ENCODE measurements around the gene PNKP.

Gene PNKP

GRCh38 chr19:49876422-49877019, 9.1 kb upstream of the PNKP start:
- peak; percentile 99 for DNase-seq (ENCODE audit: low spot score)

- DNase-seq (ENCODE audit: low spot score), result peak; percentile 73
These were observed 8.6 kb upstream of the PNKP start for GRCh38 chr19:49875857-49876421.

GRCh38 chr19:49875177-49875576, 7.8 kb upstream of the PNKP start:
- DNase-seq (ENCODE audit: low spot score), result no peak

GRCh38 chr19:49874503-49875157, 7.3 kb upstream of the PNKP start:
- DNase-seq (ENCODE audit: low spot score), result no peak

DNA sequence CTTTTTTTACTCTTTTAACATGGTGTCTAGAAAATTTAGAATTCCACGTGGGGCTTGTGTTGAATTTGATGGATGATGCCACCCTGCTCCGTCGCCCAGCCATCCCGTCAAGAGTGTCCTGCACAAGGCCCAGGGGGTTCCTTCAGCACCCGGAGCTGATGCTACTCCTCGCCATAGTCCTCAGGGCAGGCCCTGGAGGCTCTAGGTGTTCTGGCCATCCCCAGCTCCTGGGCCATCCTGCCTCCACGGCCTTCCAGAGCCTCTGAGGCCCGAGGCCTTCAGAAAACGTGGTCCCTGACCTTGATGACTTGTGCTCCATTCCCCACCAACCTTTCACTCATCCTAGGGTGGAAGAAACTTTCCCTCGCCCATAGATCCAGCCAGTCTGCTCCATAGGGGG, 6.5 kb upstream of the PNKP start:
- no peak for DNase-seq (ENCODE audit: low spot score)

DNA sequence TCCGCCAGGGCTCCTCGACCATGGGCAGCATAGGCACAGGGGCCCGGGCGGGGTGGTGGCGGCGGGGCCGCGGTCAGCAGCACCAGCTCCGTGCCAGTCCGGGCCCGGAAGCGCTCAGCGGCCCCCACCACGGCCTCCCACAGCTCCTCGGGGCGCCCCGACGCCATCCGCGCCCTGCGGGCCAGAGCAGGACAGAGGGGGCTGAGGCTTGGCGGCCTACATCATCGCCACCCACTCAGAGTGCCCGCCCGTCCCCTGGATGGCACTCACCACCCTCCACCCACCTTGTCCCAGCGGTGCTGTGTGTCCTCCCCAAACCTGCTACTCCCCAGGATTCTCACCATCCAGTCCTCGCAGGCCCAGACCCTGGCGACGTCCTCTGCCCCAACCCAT, 5.7 kb upstream of the PNKP start:
- DNase-seq (ENCODE audit: low spot score), result no peak

- DNase-seq (ENCODE audit: low spot score), result no peak
These were observed 5.1 kb upstream of the PNKP start for GRCh38 chr19:49872245-49873128.

DNA sequence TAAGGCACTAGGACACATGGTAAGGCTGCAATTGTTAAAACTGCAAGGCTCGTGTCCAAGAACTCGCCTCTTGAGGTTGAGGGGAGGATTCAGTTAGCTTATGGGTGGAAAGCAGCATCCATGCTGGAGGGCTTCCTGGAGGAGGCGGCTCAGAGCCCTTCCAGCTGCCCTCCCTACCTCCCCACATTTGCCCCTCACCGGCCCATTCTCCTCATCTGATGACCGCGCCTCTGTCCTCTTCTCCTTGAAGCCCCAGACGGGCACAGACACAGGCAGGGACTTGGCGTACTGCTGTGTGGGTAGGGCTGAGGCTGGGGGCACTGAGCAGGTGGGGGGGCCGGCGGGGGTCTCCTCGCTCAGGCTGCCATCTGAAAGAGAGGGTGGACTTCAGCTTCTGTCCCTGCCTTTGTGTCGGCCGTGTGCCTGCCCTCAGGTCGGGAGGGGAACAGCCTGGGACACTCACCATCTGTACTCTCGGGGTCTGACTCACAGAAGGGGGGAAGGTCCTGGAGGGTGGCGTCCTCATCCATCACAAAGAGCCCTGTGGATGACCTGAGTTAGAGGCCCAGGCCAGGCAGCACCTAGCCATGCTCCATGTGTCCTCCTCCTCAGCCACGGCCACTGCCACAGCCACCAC, 4.1 kb upstream of the PNKP start:
- DNase-seq (ENCODE audit: low spot score), result no peak

- no peak for DNase-seq (ENCODE audit: low spot score)
These were observed 3.0 kb upstream of the PNKP start for GRCh38 chr19:49870309-49870901.

DNA sequence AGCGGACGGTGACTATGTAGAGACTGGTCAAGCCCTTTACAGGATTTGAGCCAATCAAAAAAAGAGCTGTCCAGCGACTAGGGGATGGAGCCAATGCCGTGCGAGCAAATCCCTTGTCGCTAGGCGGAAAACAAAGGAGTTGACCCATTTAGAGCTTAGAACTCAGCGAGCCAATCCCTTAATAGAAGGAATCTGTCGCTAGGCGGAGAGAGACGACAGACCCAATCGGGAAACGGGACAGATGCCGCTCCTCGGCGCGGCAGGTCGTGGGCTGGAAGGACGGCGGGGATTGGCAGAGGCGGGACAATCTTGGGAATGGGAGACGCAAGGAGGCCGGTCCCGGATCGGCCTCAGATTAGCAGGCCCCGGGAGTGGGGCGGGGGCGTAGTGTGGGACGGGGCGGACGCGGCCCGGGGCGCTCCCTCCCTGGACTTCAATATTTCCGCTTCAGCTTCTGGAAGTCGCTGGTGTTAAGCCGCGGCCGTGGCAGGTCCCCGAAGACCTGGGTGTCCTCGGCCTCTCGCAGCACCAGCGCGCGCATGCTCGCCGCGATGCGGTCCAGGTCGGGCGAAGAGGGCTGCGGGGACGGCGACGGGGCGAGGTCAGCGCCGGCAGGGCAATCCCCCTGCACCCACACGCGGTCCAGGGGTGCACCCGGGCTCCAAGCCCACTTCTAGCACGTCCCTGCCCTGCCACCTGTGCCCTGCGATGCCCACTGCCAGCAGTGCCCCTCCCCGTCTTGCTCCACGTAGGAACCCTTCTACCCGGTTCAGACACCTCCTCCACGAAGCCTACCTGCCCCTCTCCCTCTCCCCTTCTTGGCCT, 2.3 kb upstream of the PNKP start:
- peak; percentile 100 for DNase-seq (ENCODE audit: low spot score)

DNA sequence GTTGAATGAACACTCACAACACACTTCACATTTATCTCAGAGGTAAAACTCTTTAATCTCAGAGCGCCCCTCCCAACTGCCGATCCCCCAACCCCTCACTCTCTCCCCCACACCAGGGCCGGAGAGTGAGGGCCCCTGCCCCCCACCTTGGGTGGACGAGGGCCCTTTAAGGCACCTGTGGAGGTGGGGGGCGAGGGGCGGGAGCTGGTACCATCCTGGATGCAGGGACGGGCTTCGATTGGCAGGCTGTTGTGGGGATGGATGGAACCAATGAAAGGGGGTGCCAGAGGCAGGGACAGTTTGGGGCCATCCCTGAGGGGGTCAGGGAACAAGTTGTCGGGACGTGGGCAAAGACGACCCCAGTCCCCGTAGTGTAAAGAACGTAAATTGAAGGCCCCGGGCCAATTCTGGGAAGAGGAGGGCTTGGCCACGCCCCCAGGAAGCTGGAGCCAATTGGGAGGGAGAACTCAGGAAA, 1.7 kb upstream of the PNKP start:
- no peak for DNase-seq (ENCODE audit: low spot score)

- no peak for DNase-seq (ENCODE audit: low spot score)
These were observed 2.5 kb downstream of the PNKP start for GRCh38 chr19:49864890-49865289.

DNA sequence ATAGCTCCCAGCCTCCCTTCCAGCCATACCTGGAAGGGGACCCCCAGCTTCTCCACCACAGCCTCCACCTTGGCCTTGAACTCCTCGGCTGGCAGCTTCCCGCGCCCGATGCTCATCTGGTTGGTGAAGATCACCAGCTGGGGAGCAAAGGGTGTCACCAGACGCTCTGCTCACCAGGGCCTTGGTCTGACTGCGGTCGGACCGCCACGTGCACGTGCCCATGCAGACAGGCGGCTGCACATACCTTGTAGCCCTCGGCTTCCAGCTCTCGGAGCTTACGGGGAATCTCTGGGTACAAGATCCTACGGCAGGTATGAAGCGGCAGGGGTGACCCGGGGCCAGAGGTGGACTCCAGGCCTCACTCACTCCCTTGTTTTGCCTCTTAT, 3.4 kb downstream of the PNKP start:
- no peak for DNase-seq (ENCODE audit: low spot score)

DNA sequence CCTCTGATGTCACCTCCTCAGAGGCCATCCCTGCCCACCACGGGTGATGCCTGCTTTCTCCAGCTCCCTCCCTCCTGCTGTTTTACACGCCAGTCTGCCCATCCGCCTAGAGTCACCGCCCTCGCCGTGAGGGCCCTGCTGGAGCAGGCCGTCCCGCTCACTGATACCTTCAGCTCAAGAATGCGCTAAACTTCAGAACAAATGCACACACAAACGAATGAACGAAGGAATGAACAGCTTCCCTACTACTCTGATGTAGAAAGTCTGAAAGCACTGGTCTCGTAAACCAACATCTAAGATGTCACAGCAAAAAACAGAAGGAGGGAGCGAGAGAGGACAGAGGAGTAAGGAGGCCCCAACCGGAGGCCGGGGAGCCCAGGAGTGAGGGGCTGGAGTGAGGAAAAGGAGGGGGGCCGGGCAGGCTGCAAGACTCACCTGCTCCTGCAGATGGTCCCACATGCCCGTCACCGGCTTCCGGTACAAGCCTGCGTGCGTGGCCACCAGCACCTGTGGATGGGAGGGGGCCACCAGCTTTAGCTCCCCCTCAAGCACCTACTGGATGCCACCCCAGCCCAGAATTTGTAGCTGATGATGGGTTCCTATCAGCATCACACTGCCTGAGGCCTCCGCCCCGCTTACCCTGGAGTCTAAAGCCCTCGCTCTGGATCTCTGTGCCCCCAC, 4.0 kb downstream of the PNKP start:
- DNase-seq (ENCODE audit: low spot score), result no peak

- DNase-seq (ENCODE audit: low spot score), result no peak
These were observed 4.8 kb downstream of the PNKP start for GRCh38 chr19:49862391-49863253.

DNA sequence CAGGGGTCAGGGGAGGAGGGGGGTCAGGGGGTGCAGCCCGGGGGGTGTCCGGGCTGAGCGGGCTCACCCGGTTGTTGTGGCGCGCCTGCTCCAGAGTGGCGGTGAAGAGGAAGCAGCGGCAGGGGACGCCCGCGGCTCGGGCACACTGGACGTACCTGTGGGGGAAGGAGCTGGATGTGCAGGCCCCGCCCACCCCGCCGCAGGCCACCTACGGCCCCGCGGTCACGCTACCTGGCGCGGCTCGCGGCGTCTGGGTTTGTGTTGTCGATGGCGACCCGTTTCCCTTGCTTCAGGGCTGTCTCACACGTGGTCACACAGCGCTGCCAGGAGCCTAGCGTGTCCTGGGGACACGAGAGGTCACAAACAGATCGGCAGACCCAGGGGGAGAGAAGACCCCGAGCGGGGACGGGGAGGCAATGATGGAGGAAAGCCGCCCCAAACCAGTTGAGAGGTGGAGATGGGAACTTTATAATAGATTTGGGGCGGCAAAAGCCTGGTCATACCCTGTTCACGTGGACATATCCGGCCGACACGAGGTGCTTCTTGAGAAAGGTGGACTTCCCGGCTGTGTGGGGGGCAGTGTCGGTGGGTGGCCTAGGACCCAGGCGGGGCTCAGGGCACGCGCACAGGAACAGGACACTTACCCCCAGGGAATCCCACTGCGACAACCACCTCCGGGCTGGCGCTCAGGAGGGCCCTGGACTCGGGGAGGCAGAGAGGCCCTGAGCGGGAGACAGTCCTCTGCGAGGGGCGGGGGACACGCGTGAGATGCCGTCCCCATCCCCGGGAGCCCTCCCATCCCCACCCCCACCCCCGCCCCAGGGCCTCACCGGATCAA, 5.6 kb downstream of the PNKP start:
- DNase-seq (ENCODE audit: low spot score), result no peak

- peak; percentile 70 for DNase-seq (ENCODE audit: low spot score)
These were observed 6.3 kb downstream of the PNKP start for GRCh38 chr19:49861107-49861506.

- no peak for DNase-seq (ENCODE audit: low spot score)
These were observed 6.9 kb downstream of the PNKP start for GRCh38 chr19:49860336-49861102.

All from cerebellar cortex (tissue), 1 donor.